C1 segment of cervical spinal cord (tissue), 14 donors: ENCODE results near the gene CLMP.
"Not testable (repeated sequence)": the region's sequence is repeated elsewhere in the genome, so short reads cannot be mapped to it uniquely, and the experiment has no call there.

Experiments
- DNase-seq, 14 donors: peaks; one replicate each; lab custom pipeline; 2025; lab: John Stamatoyannopoulos, UW

Gene CLMP

GRCh38 chr11:123137431-123138224 is 57.4 kb downstream of the CLMP start:
- DNase-seq: peak in 8 of 14 donors; percentile 13 to 68 (median 25)

- DNase-seq: no peak
Observed at GRCh38 chr11:123135863-123136446, 59.1 kb downstream of the CLMP start.

- no peak for DNase-seq
Observed at GRCh38 chr11:123132881-123133280, 62.2 kb downstream of the CLMP start.

DNA sequence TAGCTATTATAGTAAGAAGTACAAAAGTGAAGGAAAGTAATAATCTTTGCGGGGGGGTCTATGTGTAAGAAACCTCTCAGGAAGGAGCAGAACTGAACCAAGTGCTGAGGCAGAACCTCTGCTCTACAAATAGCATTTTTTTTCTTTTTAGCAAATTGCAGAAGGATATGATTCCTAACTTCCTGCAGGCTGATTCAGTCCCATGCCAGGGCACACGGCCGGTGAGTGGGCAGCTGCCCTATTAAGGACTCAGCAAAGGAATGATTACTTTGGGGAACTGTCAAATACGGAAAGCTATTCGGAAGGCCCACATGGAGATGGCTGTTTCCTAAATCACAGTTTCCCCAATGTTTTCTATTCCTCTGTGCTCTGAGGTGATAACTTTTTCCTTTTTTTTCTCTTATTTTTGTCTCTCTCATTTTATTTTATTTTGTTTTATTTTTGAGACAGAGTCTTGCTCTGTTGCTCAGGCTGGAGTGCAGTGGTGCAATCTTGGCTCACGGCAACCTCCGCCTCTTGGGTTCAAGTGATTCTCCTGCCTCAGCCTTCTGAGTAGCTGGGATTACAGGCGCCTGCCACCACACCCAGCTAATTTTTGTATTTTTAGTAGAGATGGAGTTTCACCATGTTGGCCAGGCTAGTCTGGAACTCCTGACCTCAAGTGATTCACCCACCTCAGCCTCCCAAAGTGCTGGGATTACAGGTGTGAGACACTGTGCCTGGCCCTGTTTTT is 62.8 kb downstream of the CLMP start:
- DNase-seq: not testable (repeated sequence)

GRCh38 chr11:123129920-123130319 is 65.1 kb downstream of the CLMP start:
- no peak for DNase-seq

DNA sequence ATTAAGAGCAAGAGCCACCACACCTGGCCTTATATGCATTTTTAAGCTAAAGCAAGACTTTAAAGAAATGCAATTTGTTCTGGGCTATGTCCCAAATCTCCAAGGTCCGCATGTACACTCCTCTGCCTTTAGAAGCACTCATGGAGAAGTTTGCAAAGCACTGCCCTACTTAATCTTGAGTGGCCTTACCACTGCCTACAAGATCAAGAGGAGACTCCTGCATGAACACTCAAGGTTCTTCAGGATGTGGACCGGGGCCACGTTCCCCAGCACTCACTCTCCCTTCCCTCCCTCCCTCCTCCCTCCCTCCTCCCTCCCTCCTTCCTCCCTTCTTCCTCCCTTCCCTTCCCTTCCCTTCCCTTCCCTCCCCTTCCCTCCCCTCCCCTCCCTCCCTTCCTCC is 69.9 kb downstream of the CLMP start:
- no peak for DNase-seq

GRCh38 chr11:123122852-123123251 is 72.2 kb downstream of the CLMP start:
- DNase-seq: no peak

DNA sequence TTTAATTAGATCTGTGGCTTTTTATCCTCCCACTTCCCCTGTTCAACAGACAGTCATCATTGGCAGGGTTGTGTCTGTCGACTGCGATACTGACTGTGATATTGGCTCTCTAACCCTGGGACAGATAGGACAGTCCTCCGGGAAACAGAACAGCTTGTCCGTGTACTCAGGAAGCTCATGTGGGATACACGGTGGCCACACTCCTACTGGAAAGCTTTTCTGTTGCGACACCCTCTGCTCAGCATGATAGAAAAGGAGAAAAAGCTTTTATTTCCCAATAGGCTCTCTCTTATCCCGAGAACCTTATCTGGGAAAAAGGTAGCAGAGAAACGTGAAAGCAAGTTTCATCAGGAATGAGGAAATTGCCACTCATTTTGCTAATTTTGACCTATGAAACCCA is 72.7 kb downstream of the CLMP start:
- peak in 1 of 14 donors; percentile 96 for DNase-seq

- DNase-seq: no peak
Observed at GRCh38 chr11:123116486-123116885, 78.6 kb downstream of the CLMP start.

DNA sequence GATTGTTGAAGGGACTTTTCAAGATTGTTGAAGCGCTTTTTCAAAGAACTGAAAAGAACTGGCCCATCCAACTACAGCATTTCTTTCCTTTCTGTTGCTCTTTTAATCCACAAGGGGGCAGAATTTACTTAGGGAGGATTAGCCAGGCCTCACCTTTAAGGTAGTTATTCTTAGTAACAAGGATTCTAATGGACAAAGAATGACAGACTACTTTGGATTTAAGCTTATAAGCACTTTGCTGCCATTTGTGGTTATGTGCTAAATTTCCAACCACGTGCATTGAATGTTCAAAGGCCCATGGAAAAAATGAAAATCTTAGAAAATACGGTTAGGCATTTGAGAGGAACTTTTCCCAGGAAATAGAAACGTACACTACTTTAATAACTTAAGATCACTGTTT is 83.6 kb downstream of the CLMP start:
- peak in 1 of 14 donors; percentile 63 for DNase-seq

DNA sequence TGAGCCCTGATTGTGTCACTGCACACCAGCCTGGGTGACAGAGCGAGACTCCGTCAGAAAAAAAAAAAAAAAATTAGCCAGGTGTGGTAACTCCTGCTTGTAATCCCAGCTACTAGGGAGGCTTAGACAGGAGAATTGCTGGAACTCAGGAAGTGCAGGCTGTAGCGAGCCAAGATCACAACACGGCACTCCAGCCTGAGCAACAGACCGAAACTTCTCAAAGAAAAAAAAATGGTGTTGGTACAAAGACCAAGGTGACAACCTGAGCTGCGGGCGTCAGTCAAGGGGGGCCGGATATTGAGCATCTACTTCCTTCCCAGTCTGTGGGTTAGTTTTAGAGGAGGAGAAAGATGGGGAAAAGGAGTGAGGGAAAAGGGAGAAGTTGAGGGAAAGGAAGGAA is 84.7 kb downstream of the CLMP start:
- no peak for DNase-seq

GRCh38 chr11:123107945-123108495 is 87.0 kb downstream of the CLMP start:
- no peak for DNase-seq

GRCh38 chr11:123104697-123105096 is 90.4 kb downstream of the CLMP start:
- no peak for DNase-seq

DNA sequence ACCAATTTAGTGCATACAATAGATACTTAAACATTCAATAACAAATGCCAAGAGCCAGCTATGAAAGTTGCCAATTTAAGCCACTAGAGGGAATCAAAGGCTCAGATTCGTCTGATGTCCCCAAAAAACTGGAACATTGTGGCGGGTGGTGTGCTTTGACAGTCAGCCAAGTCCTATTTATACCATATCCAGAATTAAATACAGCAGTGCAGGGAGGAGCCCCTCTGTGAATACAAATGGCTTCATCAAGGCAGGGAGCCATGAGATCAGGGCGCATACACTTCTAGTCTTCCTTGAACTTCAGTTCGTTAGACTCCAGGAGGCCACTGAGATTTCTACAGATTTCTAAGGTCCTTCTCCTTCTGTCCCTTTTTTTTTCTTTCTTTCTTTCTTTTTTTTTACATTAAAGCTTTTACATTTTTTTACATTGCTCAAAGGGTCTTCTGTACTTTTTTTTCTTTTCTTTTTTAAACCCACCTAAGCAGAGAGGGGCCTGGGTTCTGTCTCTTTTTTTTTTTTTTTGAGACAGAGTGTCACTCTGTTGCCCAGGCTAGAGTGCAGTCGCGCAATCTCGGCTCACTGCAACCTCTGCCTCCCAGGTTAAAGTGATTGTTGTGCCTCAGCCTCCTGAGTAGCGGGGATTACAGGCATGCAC is 91.6 kb downstream of the CLMP start:
- DNase-seq: peak in 11 of 14 donors; percentile 3 to 97 (median 31)

- peak in 3 of 14 donors; percentile 4 to 77 (median 7) for DNase-seq
Observed at GRCh38 chr11:123100379-123101085, 94.5 kb downstream of the CLMP start.

- DNase-seq: no peak
Observed at GRCh38 chr11:123098990-123099389, 96.1 kb downstream of the CLMP start.

DNA sequence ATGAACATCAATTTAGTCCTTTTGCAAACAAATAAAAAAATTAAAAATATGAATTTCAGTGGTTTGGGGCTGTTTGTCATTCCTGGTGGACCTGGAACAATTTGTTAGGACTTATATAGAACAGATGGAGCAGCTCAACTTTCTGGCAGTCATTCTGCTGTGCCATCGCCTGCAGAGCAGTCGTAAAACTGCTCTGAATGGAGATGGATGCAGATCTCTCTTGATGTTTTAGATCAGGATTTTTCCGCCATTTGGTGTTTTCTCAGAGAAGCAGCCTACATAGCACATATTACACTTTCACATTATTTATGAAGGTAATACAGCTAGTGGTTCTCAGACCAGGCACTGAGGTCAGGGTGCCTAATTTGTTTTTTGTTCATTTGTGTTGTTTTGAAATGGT is 101.3 kb downstream of the CLMP start:
- peak in 1 of 14 donors; percentile 80 for DNase-seq

DNA sequence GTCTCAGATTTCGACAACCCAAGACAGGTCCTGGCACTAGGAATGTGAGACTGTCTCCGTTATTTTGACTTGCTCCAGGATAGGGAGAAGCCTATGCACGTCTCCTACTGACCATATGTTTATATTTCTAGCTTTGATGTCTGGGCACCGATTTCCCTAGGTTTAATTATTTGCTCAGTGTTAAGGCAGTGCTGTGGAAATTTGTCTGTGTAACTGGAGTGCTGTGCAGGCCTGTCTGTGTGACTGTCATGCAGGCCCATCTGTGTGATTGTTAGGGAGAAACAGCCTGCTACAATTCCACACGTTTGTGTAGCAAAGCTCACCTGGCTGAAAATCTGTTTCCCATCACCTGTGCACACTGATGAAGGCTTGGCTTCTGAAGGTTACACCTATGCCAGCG is 103.5 kb downstream of the CLMP start:
- DNase-seq: peak in 1 of 14 donors; percentile 51

GRCh38 chr11:123090168-123090567 is 104.9 kb downstream of the CLMP start:
- not testable (repeated sequence) for DNase-seq

DNA sequence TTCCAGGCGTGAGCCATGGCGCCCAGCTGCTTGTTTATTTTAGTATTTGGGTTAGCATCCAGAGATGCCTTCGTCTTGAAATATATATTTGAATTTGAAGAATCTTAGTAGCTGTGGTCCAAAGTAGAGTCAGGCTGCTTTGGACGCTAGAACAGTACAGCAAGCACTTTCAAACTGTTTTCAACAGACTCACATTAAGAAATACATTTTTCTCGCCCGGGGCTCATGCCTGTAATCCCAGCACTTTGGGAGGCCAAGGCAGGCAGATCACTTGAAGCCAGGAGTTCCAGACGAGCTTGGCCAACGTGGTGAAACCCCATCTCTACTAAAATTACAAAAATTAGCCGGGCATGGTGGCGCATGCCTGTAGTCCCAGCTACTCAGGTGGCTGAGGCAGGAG is 106.2 kb downstream of the CLMP start:
- DNase-seq: not testable (repeated sequence)

GRCh38 chr11:123087657-123088056 is 107.4 kb downstream of the CLMP start:
- not testable (repeated sequence) for DNase-seq
